Cardiac muscle cell (in vitro differentiated cells and primary cell): Measurements from ENCODE around the gene MIPOL1. TPM values are rescaled to one million over a fixed set of nuclear protein-coding genes. Genes with fewer than 3 reads are reported as not detected.

Source experiments
- DNase-seq, 2 donors: peaks; one replicate each; pipeline versions ENCODE4 v3.0.0 to v3.0.0-alpha.2; 2010 to 2017; ENCODE audit warnings: low read depth in 1 of 2, low spot score in 1 of 2
- H3K27ac ChIP-seq: fragments of 200-600 bp; sonication (generic); 2 replicates; pipeline ENCODE4 v1.5.1; 2016
- H3K27me3 ChIP-seq: fragments of 200-600 bp; sonication (generic); 2 replicates; pipeline ENCODE4 v1.6.0; 2016; ENCODE audit warnings: control low read depth
- H3K36me3 ChIP-seq: fragments of 200-600 bp; sonication (generic); 2 replicates; pipeline ENCODE4 v1.5.1; 2016; ENCODE audit warnings: control low read depth
- H3K4me1 ChIP-seq: fragments of 200-600 bp; sonication (generic); 2 replicates; pipeline ENCODE4 v1.8.1; 2017; ENCODE audit warnings: low read depth, mild to moderate bottlenecking, mixed run types
- H3K4me3 ChIP-seq: fragments of 200-600 bp; sonication (generic); 2 replicates; pipeline ENCODE4 v1.5.1; 2016; ENCODE audit warnings: mild to moderate bottlenecking
- H3K9me3 ChIP-seq: fragments of 200-600 bp; sonication (generic); 2 replicates; pipeline ENCODE4 v1.5.1; 2017; ENCODE audit warnings: low read depth, mild to moderate bottlenecking, control low read depth
- CTCF ChIP-seq: IDR thresholded peaks from 2 replicates; pipeline ENCODE4 v1.5.1; 2012; ENCODE audit warnings: low read depth, mild to moderate bottlenecking, low read length
- polyA plus RNA-seq: library from polyadenylated mRNA; unstranded; fragments of >200 nt; fragmentation: Nextera tagmentation; extraction: Ambion mirVana; gene quantifications from 2 replicates; pipeline ENCODE4 v1.2.1, GENCODE V29; 2016
- total RNA-seq: library from RNA; depleted of rRNA; stranded (reverse); fragments of >200 nt; gene quantifications from 2 replicates; pipeline ENCODE4 v1.2.3, GENCODE V29; 2016

MIPOL1 gene
- total and polyA plus RNA-seq, 2 experiments from 2014 or later = 7.3 to 8.4 TPM

GRCh38 chr14:37466623-37467088 lies 268.9 kb downstream of the MIPOL1 start:
- Histone ChIP-seq H3K36me3 (no peaks in the 10 kb centered on the region), H3K4me3 (no peak overlapping the region), H3K27ac (no peak overlapping the region), H3K27me3 (no peaks in the 10 kb centered on the region), H3K4me1 (no peaks in the 10 kb centered on the region), H3K9me3 (no peaks in the 10 kb centered on the region)
- TF ChIP-seq CTCF = no peak
- peak in 1 of 2 donors; percentile 11 for DNase-seq

GRCh38 chr14:37469650-37470049 lies 271.9 kb downstream of the MIPOL1 start:
- Histone ChIP-seq H3K36me3 (no peaks in the 10 kb centered on the region), H3K9me3 (no peaks in the 10 kb centered on the region), H3K27me3 (no peaks in the 10 kb centered on the region), H3K4me1 (no peaks in the 10 kb centered on the region), H3K27ac (no peak overlapping the region), H3K4me3 (no peak overlapping the region)
- no peak for DNase-seq
- no peak for TF ChIP-seq CTCF

- no peaks in the 10 kb centered on the region for H3K4me1 ChIP-seq
- H3K9me3 ChIP-seq = no peaks in the 10 kb centered on the region
- H3K27me3 ChIP-seq = no peaks in the 10 kb centered on the region
- no peak overlapping the region for H3K27ac ChIP-seq
- no peak overlapping the region for H3K4me3 ChIP-seq
- TF ChIP-seq CTCF = no peak
- no peaks in the 10 kb centered on the region for H3K36me3 ChIP-seq
- DNase-seq = no peak
Observed at GRCh38 chr14:37470251-37470650, 272.5 kb downstream of the MIPOL1 start.

GRCh38 chr14:37472906-37473305 lies 275.2 kb downstream of the MIPOL1 start:
- Histone ChIP-seq H3K4me1 (no peaks in the 10 kb centered on the region), H3K4me3 (no peak overlapping the region), H3K27ac (no peak overlapping the region), H3K27me3 (no peaks in the 10 kb centered on the region), H3K36me3 (no peaks in the 10 kb centered on the region), H3K9me3 (no peaks in the 10 kb centered on the region)
- no peak for DNase-seq
- TF ChIP-seq CTCF = no peak

- no peaks in the 10 kb centered on the region for H3K36me3 ChIP-seq
Observed at GRCh38 chr14:37474191-37474590, 276.5 kb downstream of the MIPOL1 start.

More at GRCh38 chr14:37474191-37474590, 276.5 kb downstream of the MIPOL1 start:
- no peak for DNase-seq
- no peaks in the 10 kb centered on the region for H3K27me3 ChIP-seq
- H3K4me1 ChIP-seq = no peaks in the 10 kb centered on the region
- H3K9me3 ChIP-seq = no peaks in the 10 kb centered on the region
- TF ChIP-seq CTCF = no peak
- no peak overlapping the region for H3K27ac ChIP-seq
- H3K4me3 ChIP-seq = no peak overlapping the region
